K562 (cell line): ENCODE measurements around the gene SYT6. TPM values are rescaled to one million over a fixed set of nuclear protein-coding genes. Genes with fewer than 3 reads are reported as not detected.

Source experiments
- ATAC-seq: fragments of 200-7000 bp; cut with Tn5 transposase; 3 replicates; pipeline ENCODE4 v1.9.1; 2020; ENCODE audit warnings: moderate library complexity
- BruUV-seq: library from RNA; stranded (reverse); fragments of 400-500 nt; replicated peaks from 2 replicates; lab custom pipeline; 2021; lab: Mats Ljungman, UMichigan
- CTCF ChIA-PET: fragments of 300-600 bp; formaldehyde crosslinking; extraction: SDS; loops from one replicate; lab custom pipeline; 2021; ENCODE audit warnings: low intra/inter-chr PET ratio; lab: Yijun Ruan, JAX
- POLR2A ChIA-PET: fragments of 300-600, 350-650 bp; sonication (Branson Sonifier 250); formaldehyde crosslinking; extraction: SDS; loops from one replicate; lab custom pipeline; 2021; ENCODE audit warnings: antibody characterized with exemption, inconsistent platforms; lab: Yijun Ruan, JAX
- DNase-seq, 4 experiments: peaks; one replicate each; pipeline versions ENCODE4 v3.0.0 to v3.0.0-alpha.2; 2011 to 2018; ENCODE audit warnings: low spot score in 3 of 4, mixed read lengths in 3 of 4; ENCODE audit errors: extremely low read depth in 1 of 4
- FAIRE-seq: peaks from 2 replicates; lab custom pipeline; 2011; peaks lifted over from hg19 to GRCh38; lab: Jason Lieb, UNC
- H2AFZ ChIP-seq: 2 replicates; pipeline ENCODE4 v1.6.0; 2011; ENCODE audit warnings: low read depth, low read length, control low read depth, inconsistent platforms
- H3K27ac ChIP-seq: fragments of 200-600 bp; 3 replicates; pipeline ENCODE4 v1.8.0; 2011; ENCODE audit warnings: low read depth, mild to moderate bottlenecking, control low read depth, inconsistent platforms, low read length, moderate library complexity, mixed read lengths; ENCODE audit errors: extremely low read depth
- H3K27me3 ChIP-seq, 2 experiments: fragments of 300-600 bp in 1 of 2; 2 replicates in 1 of 2; 3 replicates in 1 of 2; pipeline versions ENCODE4 v1.6.0 to v1.8.0; 2011; ENCODE audit warnings: inconsistent platforms in 2 of 2, low read length in 2 of 2, mild to moderate bottlenecking in 1 of 2, mixed read lengths in 1 of 2, moderate library complexity in 1 of 2; ENCODE audit not compliant: control insufficient read depth in 2 of 2, insufficient read depth in 2 of 2
- H3K36me3 ChIP-seq: fragments of 300-600 bp; 3 replicates; pipeline ENCODE4 v1.8.0; 2011; ENCODE audit warnings: mild to moderate bottlenecking, low read length, inconsistent platforms; ENCODE audit not compliant: control insufficient read depth, insufficient read depth
- H3K4me1 ChIP-seq, 2 experiments: fragments of 200-600 bp in 1 of 2; replicated peaks in 1 of 2; 2 replicates in 1 of 2; 3 replicates in 1 of 2; pipeline versions ENCODE4 v1.5.1 to v1.8.0; 2011; ENCODE audit warnings: inconsistent platforms in 2 of 2, low read length in 2 of 2, mild to moderate bottlenecking in 1 of 2, mixed read lengths in 1 of 2, moderate library complexity in 1 of 2; ENCODE audit not compliant: control insufficient read depth in 2 of 2, insufficient read depth in 2 of 2
- H3K4me2 ChIP-seq: 2 replicates; pipeline ENCODE4 v1.6.1; 2011; ENCODE audit warnings: low read length, control low read depth, inconsistent platforms, mixed read lengths; ENCODE audit not compliant: insufficient read depth
- H3K4me3 ChIP-seq: fragments of 200-600 bp; sonication (generic), shearing (Covaris generic); 2 replicates; pipeline ENCODE4 v1.5.1; 2016; ENCODE audit warnings: control low read depth, inconsistent platforms
- H3K79me2 ChIP-seq: fragments of 200-600 bp; 3 replicates; pipeline ENCODE4 v1.8.0; 2011; ENCODE audit warnings: low read length, inconsistent platforms; ENCODE audit not compliant: control insufficient read depth, insufficient read depth
- H3K9ac ChIP-seq, 2 experiments: 2 replicates each; pipeline versions ENCODE4 v1.6.0 to v1.6.1; 2011; ENCODE audit warnings: low read depth in 2 of 2, low read length in 2 of 2, control low read depth in 1 of 2, inconsistent platforms in 1 of 2, mild to moderate bottlenecking in 1 of 2, mixed read lengths in 1 of 2; ENCODE audit not compliant: insufficient read depth in 1 of 2
- H3K9me1 ChIP-seq: one replicate; pipeline ENCODE4 v1.6.0; 2011; ENCODE audit warnings: inconsistent platforms, mild to moderate bottlenecking, low read length, moderate library complexity; ENCODE audit not compliant: control insufficient read depth, insufficient read depth
- H3K9me3 ChIP-seq: replicated peaks from 2 replicates; pipeline ENCODE4 v1.5.1; 2011; ENCODE audit warnings: low read depth, low read length, inconsistent platforms; ENCODE audit not compliant: control insufficient read depth, insufficient read depth
- H4K20me1 ChIP-seq: replicated peaks from 2 replicates; pipeline ENCODE4 v1.6.1; 2011; ENCODE audit warnings: low read length, inconsistent platforms, mixed read lengths; ENCODE audit not compliant: control insufficient read depth, insufficient read depth
- BACH1 ChIP-seq: fragments of 200-800 bp; sonication (Bioruptor generic); IDR thresholded peaks from 2 replicates; pipeline ENCODE4 v1.6.1; 2016; ENCODE audit warnings: missing genetic modification characterization, missing compliant biosample characterization
- ETS1 ChIP-seq: conservative IDR thresholded peaks from 2 replicates; pipeline ENCODE4 v1.6.1; 2011; ENCODE audit warnings: low read depth, mild to moderate bottlenecking, low read length; ENCODE audit not compliant: control insufficient read depth
- HNRNPUL1 ChIP-seq: fragments of 200-400 bp; formaldehyde crosslinking; IDR thresholded peaks from 2 replicates; pipeline ENCODE4 v1.6.1; 2017; ENCODE audit warnings: low read length
- MEF2A ChIP-seq: IDR thresholded peaks from 2 replicates; pipeline ENCODE4 v1.6.1; 2011; ENCODE audit warnings: low read depth, mild to moderate bottlenecking, low read length, moderate library complexity; ENCODE audit not compliant: control insufficient read depth
- MGA ChIP-seq: fragments of 450-650 bp; IDR thresholded peaks from 2 replicates; pipeline ENCODE4 v1.6.1; 2016; ENCODE audit warnings: mild to moderate bottlenecking, moderate library complexity
- PTBP1 ChIP-seq: fragments of 200-400 bp; formaldehyde crosslinking; IDR thresholded peaks from 2 replicates; pipeline ENCODE4 v1.6.1; 2017; ENCODE audit warnings: low read depth, low read length
- SLC30A9 ChIP-seq: fragments of 250-450 bp; sonication (Bioruptor Pico); IDR thresholded peaks from 2 replicates; pipeline ENCODE4 v1.8.0; 2022; ENCODE audit warnings: mild to moderate bottlenecking, moderate library complexity
- TAL1 ChIP-seq: fragments of 450-650 bp; IDR thresholded peaks from 2 replicates; pipeline ENCODE4 v1.6.1; 2016; ENCODE audit warnings: mild to moderate bottlenecking
- ZFP36 ChIP-seq: fragments of 150-350 bp; IDR thresholded peaks from 2 replicates; pipeline ENCODE4 v1.6.1; 2018; ENCODE audit warnings: low read length, low read depth; ENCODE audit not compliant: partially characterized antibody
- WGBS: fragments of 100-300 bp; shearing (Covaris generic); methylation state at CpG from one replicate; pipeline ENCODE4 v1.1.6; 2016; ENCODE audit warnings: low coverage, mixed read lengths; ENCODE audit not compliant: insufficient coverage; ENCODE audit errors: missing lambda C conversion rate; 5-methylcytosine and 5-hydroxymethylcytosine counted together
- in situ Hi-C: fragments of 300-500 bp; cut with MboI; formaldehyde crosslinking; loops from 4 replicates; pipeline ENCODE4 v1.15.0; 2018; ENCODE audit warnings: inconsistent platforms, mixed read lengths
- intact Hi-C: fragments of 100-400 bp; cut with micrococcal nuclease; formaldehyde crosslinking; loops from 2 replicates; pipeline ENCODE4 v1.14.2; 2022
- polyA plus RNA-seq, 8 experiments: library from polyadenylated mRNA; depleted of rRNA in 4 of 8; stranded (reverse) in 5 of 8; unstranded in 3 of 8; fragments of >200 nt; fragmentation: Nextera tagmentation in 2 of 8; fragmentation: Illumina TruSeq in 1 of 8; extraction: Ambion mirVana in 2 of 8; extraction: Trizol in 1 of 8; gene quantifications; 2 replicates each; pipeline versions ENCODE4 v1.2.1 to v1.2.3, GENCODE V29; 2011 to 2014; ENCODE audit warnings: inconsistent platforms in 1 of 8, missing spikeins in 1 of 8
- total RNA-seq, 7 experiments: library from RNA; depleted of rRNA in 6 of 7; stranded (reverse); fragments of >200 nt in 6 of 7; fragmentation: Illumina TruSeq in 2 of 7; extraction: Trizol in 2 of 7; gene quantifications; 2 replicates each; pipeline versions ENCODE4 v1.2.1 to v1.2.3, GENCODE V29; 2011 to 2021; ENCODE audit warnings: low replicate concordance in 1 of 7

The SYT6 gene
- total and polyA plus RNA-seq, 9 of the 15 experiments (the other 6 are each of a cell fraction or from before 2014, with no cell fraction given): 0.06 TPM; not detected in 8

GRCh38 chr1:114090738-114091505 is 62.7 kb downstream of the SYT6 start:
- BruUV-seq: no TSS peak
- peaks cover 0 to 3% of the 10 kb centered on the region in 2 experiments; a peak in 1 of 5 replicates for H3K4me1 ChIP-seq
- H3K79me2 ChIP-seq: no peaks in the 10 kb centered on the region
- H3K9me3 ChIP-seq: no peaks in the 10 kb centered on the region
- in situ Hi-C loops: no loop called here
- no peak for ATAC-seq
- ChIA-PET POLR2A (interaction anchor here (1.7 kb wide), 1 partner anchor 10 kb away, joined by 9 read pairs; no protein-coding TSS in a partner anchor), CTCF (no interaction called here)
- no peaks in the 10 kb centered on the region for H4K20me1 ChIP-seq
- WGBS: 3% methylated on average over 11 of the region's 11 CpGs
- H3K9ac ChIP-seq: no peak overlapping the region
- no peaks in the 10 kb centered on the region for H3K9me1 ChIP-seq
- no peak overlapping the region for H3K27ac ChIP-seq
- H3K4me3 ChIP-seq: no peak overlapping the region
- H3K4me2 ChIP-seq: no peak overlapping the region
- no peaks in the 10 kb centered on the region for H3K36me3 ChIP-seq
- intact Hi-C loops: no loop called here
- H2AFZ ChIP-seq: no peak overlapping the region
- no peak for FAIRE-seq
- peaks cover 38 to 52% of the 10 kb centered on the region in 2 experiments for H3K27me3 ChIP-seq
- DNase-seq: no peak
- TF ChIP-seq MEF2A: no peak
- no peak for TF ChIP-seq TAL1
- TF ChIP-seq ZFP36: no peak
- TF ChIP-seq BACH1 (tag): no peak
- no peak for TF ChIP-seq MGA
- no peak for TF ChIP-seq PTBP1
- no peak for TF ChIP-seq HNRNPUL1
- no peak for TF ChIP-seq SLC30A9 (CRISPR knock-in tag)
- no peak for TF ChIP-seq ETS1
